ENCODE data around the gene RIMBP2.

GRCh38 chr12:130589540-130590317 lies 126.4 kb downstream of the RIMBP2 start:
- TF ChIP-seq POLR2A (IDR thresholded peaks at IDR 0.05): no peak
- no peak for TF ChIP-seq CTCF (IDR thresholded peaks at IDR 0.05)

Measured in lower leg skin (tissue), 3 donors.